SK-N-SH (cell line): ENCODE results near the gene DEPP1. TPM values are rescaled to one million over a fixed set of nuclear protein-coding genes. Genes with fewer than 3 reads are reported as not detected.

ENCODE experiments used
- CTCF ChIA-PET: fragments of 300-600, 350-600 bp; formaldehyde crosslinking; extraction: SDS; loops from one replicate; lab custom pipeline; 2021; lab: Yijun Ruan, JAX
- POLR2A ChIA-PET: fragments of 350-600 bp; sonication (Branson Sonifier 250); formaldehyde crosslinking; extraction: SDS; loops from one replicate; lab custom pipeline; 2020; ENCODE audit warnings: antibody characterized with exemption, inconsistent platforms; lab: Yijun Ruan, JAX
- DNase-seq: peaks from one replicate; pipeline ENCODE4 v3.0.0; 2012
- H2AFZ ChIP-seq: fragments of 200-600 bp; sonication (generic); 2 replicates; pipeline ENCODE4 v1.8.1; 2016; ENCODE audit warnings: antibody characterized with exemption, mild to moderate bottlenecking, low read depth
- H3F3A ChIP-seq: fragments of 200-600 bp; sonication (generic); replicated peaks from 2 replicates; pipeline ENCODE3; 2016; ENCODE audit warnings: antibody characterized with exemption, mild to moderate bottlenecking; ENCODE audit not compliant: insufficient read depth
- H3K27ac ChIP-seq, 2 experiments: fragments of 200-500 bp in 1 of 2; fragments of 200-600 bp in 1 of 2; sonication (Bioruptor generic) in 1 of 2; sonication (generic), shearing (Covaris generic) in 1 of 2; 2 replicates each; pipeline versions ENCODE4 v1.5.1 to v1.6.1; 2014 to 2016; ENCODE audit warnings: low read depth in 2 of 2, inconsistent platforms in 1 of 2, low read length in 1 of 2, mild to moderate bottlenecking in 1 of 2, mixed read lengths in 1 of 2
- H3K27me3 ChIP-seq: fragments of 200-600 bp; sonication (generic), shearing (Covaris generic); 2 replicates; pipeline ENCODE4 v1.6.1; 2016; ENCODE audit warnings: mixed run types; ENCODE audit not compliant: insufficient read depth
- H3K36me3 ChIP-seq, 2 experiments: fragments of 200-500 bp in 1 of 2; fragments of 200-600 bp in 1 of 2; sonication (Bioruptor generic) in 1 of 2; sonication (generic) in 1 of 2; replicated peaks in 1 of 2; 2 replicates each; pipeline versions ENCODE3 to v1.5.1; 2014 to 2016; ENCODE audit warnings: low read length in 1 of 2, mild to moderate bottlenecking in 1 of 2; ENCODE audit not compliant: insufficient read depth in 2 of 2, control insufficient read depth in 1 of 2
- H3K4me1 ChIP-seq, 2 experiments: fragments of 200-500 bp in 1 of 2; fragments of 200-600 bp in 1 of 2; sonication (Bioruptor generic) in 1 of 2; sonication (generic), shearing (Covaris generic) in 1 of 2; 2 replicates each; pipeline versions ENCODE4 v1.5.1 to v1.6.1; 2014 to 2016; ENCODE audit warnings: low read depth in 1 of 2, low read length in 1 of 2, mixed run types in 1 of 2; ENCODE audit not compliant: insufficient read depth in 2 of 2, control insufficient read depth in 1 of 2
- H3K4me2 ChIP-seq: fragments of 200-600 bp; sonication (generic), shearing (Covaris generic); 2 replicates; pipeline ENCODE4 v1.6.1; 2017; ENCODE audit warnings: mixed run types
- H3K4me3 ChIP-seq, 2 experiments: fragments of 200-500 bp in 1 of 2; fragments of 200-600 bp in 1 of 2; sonication (Bioruptor generic) in 1 of 2; sonication (generic), shearing (Covaris generic) in 1 of 2; 2 replicates each; pipeline versions ENCODE4 v1.5.1 to v1.8.1; 2014 to 2016; ENCODE audit warnings: low read depth in 2 of 2, inconsistent platforms in 1 of 2, low read length in 1 of 2, mild to moderate bottlenecking in 1 of 2, mixed read lengths in 1 of 2, moderate library complexity in 1 of 2
- H3K79me2 ChIP-seq: fragments of 200-600 bp; sonication (generic); 2 replicates; pipeline ENCODE4 v1.8.1; 2017; ENCODE audit warnings: mild to moderate bottlenecking; ENCODE audit not compliant: insufficient read depth
- H3K9ac ChIP-seq: fragments of 200-600 bp; sonication (generic); 2 replicates; pipeline ENCODE4 v1.6.1; 2017; ENCODE audit warnings: mixed run types
- H3K9me2 ChIP-seq: fragments of 200-600 bp; sonication (generic); 2 replicates; pipeline ENCODE4 v1.6.1; 2017; ENCODE audit warnings: mixed run types
- H3K9me3 ChIP-seq: fragments of 200-600 bp; sonication (generic); 2 replicates; pipeline ENCODE4 v1.6.1; 2017; ENCODE audit warnings: mixed run types, mild to moderate bottlenecking, moderate library complexity
- H4K20me1 ChIP-seq: fragments of 200-600 bp; sonication (generic); 2 replicates; pipeline ENCODE4 v1.6.1; 2017; ENCODE audit warnings: mild to moderate bottlenecking, mixed run types; ENCODE audit not compliant: insufficient read depth
- FOSL2 ChIP-seq: IDR thresholded peaks from 2 replicates; pipeline ENCODE4 v1.4.0; 2012; ENCODE audit warnings: low read depth, mild to moderate bottlenecking, moderate library complexity, borderline replicate concordance
- FOXM1 ChIP-seq: IDR thresholded peaks from 2 replicates; pipeline ENCODE4 v1.4.0; 2012; ENCODE audit warnings: low read depth, mild to moderate bottlenecking
- JUND ChIP-seq: IDR thresholded peaks from 2 replicates; pipeline ENCODE4 v1.4.0; 2012
- MXI1 ChIP-seq: IDR thresholded peaks from 2 replicates; pipeline ENCODE4 v1.6.1; 2012; ENCODE audit warnings: mild to moderate bottlenecking, low read depth, low read length, improper control_type of control experiment
- RCOR1 ChIP-seq: fragments of 150-350 bp; IDR thresholded peaks from 2 replicates; pipeline ENCODE4 v1.6.1; 2017; ENCODE audit warnings: antibody characterized with exemption, low read length
- RXRA ChIP-seq: IDR thresholded peaks from 2 replicates; pipeline ENCODE4 v1.4.0; 2012; ENCODE audit warnings: low read depth, mild to moderate bottlenecking, borderline replicate concordance
- SMC3 ChIP-seq: IDR thresholded peaks from 2 replicates; pipeline ENCODE4 v1.6.1; 2012; ENCODE audit warnings: low read depth, low read length, improper control_type of control experiment
- WGBS: methylation state at CpG from one replicate; pipeline ENCODE4 v1.1.6; 2017; ENCODE audit warnings: low lambda C conversion rate; 5-methylcytosine and 5-hydroxymethylcytosine counted together
- polyA plus RNA-seq, 3 experiments: library from polyadenylated mRNA; depleted of rRNA; stranded (reverse); fragments of >200 nt; gene quantifications; 2 replicates each; pipeline ENCODE4 v1.2.3, GENCODE V29; 2012
- TF ChIP-seq, protein P1 (sequence below): IDR thresholded peaks from 2 replicates; pipeline ENCODE4 v1.4.0; 2012; ENCODE audit warnings: low read depth
- TF ChIP-seq, protein P2 (sequence below): IDR thresholded peaks from 2 replicates; pipeline ENCODE4 v1.4.0; 2012; ENCODE audit warnings: low read depth, borderline replicate concordance
- TF ChIP-seq, protein P3 (sequence below): IDR thresholded peaks from 2 replicates; pipeline ENCODE4; 2012

The DEPP1 gene
- polyA plus RNA-seq, 1 of the 3 experiments (the other 2 are of a cell fraction) = 5.3 TPM

DNA sequence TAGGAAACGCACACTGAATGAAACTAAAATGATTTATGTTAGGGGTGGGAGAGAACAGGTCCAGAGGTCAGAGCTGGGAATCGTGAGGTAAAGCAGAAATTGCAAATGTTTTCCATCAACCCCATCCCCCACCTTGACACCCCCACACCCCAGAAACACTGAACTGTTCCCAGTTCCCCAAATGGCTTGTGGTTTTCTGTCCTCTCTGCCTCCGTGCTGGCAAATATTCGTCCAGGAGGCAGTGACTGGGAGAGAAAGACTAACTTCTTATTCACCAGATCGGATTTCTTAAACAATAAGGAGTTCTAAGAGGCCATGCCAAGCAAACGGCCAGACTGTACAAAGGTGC, 19.7 kb downstream of the DEPP1 start:
- Histone ChIP-seq H2AFZ (peak overlapping the region; percentile 84), H3K9me3 (no peaks in the 10 kb centered on the region), H3K36me3 (peaks cover 0 to 8% of the 10 kb centered on the region in 2 experiments), H4K20me1 (no peaks in the 10 kb centered on the region), H3F3A (no peaks in the 10 kb centered on the region), H3K4me1 (peaks cover 11 to 25% of the 10 kb centered on the region in 2 experiments; a peak in 3 of 4 replicates), H3K4me2 (peak overlapping the region; percentile 96), H3K79me2 (peaks cover 7% of the 10 kb centered on the region), H3K4me3 (peak overlapping the region; percentile 83 to 89), H3K9ac (peak overlapping the region; percentile 91), H3K27me3 (no peaks in the 10 kb centered on the region), H3K9me2 (no peaks in the 10 kb centered on the region), H3K27ac (peak overlapping the region; percentile 75 to 81)
- TF ChIP-seq MXI1 = no peak
- TF ChIP-seq FOXM1 = no peak
- TF ChIP-seq, protein P1, sequence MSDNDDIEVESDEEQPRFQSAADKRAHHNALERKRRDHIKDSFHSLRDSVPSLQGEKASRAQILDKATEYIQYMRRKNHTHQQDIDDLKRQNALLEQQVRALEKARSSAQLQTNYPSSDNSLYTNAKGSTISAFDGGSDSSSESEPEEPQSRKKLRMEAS = no peak
- no peak for TF ChIP-seq JUND
- no peak for TF ChIP-seq RCOR1
- no peak for TF ChIP-seq SMC3
- TF ChIP-seq, protein P2, sequence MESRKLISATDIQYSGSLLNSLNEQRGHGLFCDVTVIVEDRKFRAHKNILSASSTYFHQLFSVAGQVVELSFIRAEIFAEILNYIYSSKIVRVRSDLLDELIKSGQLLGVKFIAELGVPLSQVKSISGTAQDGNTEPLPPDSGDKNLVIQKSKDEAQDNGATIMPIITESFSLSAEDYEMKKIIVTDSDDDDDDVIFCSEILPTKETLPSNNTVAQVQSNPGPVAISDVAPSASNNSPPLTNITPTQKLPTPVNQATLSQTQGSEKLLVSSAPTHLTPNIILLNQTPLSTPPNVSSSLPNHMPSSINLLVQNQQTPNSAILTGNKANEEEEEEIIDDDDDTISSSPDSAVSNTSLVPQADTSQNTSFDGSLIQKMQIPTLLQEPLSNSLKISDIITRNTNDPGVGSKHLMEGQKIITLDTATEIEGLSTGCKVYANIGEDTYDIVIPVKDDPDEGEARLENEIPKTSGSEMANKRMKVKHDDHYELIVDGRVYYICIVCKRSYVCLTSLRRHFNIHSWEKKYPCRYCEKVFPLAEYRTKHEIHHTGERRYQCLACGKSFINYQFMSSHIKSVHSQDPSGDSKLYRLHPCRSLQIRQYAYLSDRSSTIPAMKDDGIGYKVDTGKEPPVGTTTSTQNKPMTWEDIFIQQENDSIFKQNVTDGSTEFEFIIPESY = no peak
- no peak for TF ChIP-seq RXRA
- ChIA-PET POLR2A (interaction anchor here (1.3 kb wide), 1 partner anchor 12 kb away, joined by 4 read pairs; no protein-coding TSS in a partner anchor), CTCF (interaction anchor here (1.0 to 2.9 kb wide), 2 partner anchors 8 to 26 kb away, joined by 3 to 16 read pairs; no protein-coding TSS in a partner anchor)
- 1% methylated on average over 6 of the region's 6 CpGs for WGBS
- DNase-seq = no peak

DNA sequence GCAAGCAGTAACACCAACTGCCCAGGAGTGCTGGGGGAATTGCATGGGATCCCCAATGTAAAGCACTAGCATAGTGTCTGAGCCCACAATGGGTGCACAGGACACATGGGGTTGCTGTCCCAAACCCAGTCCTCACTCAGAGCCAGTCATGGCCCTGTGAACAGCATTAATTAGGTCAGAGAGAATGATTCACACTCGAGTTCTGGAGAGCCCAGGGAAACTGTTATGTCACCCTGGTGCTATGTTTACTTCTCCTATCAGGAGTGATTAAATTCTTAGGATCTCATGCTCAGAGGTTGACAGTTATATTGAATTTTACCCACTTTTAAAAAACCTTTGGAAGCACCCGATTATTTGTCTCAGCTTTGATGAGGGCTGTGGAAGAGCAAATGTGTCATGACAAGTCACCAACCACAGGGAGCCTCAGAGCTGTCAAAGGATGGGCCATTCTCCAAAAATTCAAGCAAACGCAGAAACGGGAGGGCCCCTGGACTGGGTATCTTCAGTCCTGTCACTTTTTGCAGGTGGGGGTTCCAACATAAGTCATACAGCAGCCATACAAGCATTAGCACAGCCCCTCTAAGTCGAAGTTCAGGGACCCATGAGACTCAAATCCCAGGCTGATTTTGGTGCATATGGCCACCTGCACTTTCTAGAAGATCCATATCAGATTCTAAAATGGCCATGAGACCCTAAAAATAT, 20.3 kb downstream of the DEPP1 start:
- no peaks in the 10 kb centered on the region for H3K27me3 ChIP-seq
- DNase-seq = no peak
- TF ChIP-seq FOSL2 = 0 out of 2 replicates have a peak, but pooled peaks have one; percentile 19
- TF ChIP-seq, protein P3, sequence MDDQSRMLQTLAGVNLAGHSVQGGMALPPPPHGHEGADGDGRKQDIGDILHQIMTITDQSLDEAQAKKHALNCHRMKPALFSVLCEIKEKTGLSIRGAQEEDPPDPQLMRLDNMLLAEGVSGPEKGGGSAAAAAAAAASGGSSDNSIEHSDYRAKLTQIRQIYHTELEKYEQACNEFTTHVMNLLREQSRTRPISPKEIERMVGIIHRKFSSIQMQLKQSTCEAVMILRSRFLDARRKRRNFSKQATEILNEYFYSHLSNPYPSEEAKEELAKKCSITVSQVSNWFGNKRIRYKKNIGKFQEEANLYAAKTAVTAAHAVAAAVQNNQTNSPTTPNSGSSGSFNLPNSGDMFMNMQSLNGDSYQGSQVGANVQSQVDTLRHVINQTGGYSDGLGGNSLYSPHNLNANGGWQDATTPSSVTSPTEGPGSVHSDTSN = 0 out of 2 replicates have a peak, but pooled peaks have one; percentile 9
- TF ChIP-seq, protein P1 = no peak
- TF ChIP-seq, all 33 proteins: peak for 2
- no peaks in the 10 kb centered on the region for H3K9me3 ChIP-seq
- H3K9ac ChIP-seq = peak overlapping the region; percentile 91
- peaks cover 10 to 22% of the 10 kb centered on the region in 2 experiments; a peak in 3 of 4 replicates for H3K4me1 ChIP-seq
- no peaks in the 10 kb centered on the region for H3K9me2 ChIP-seq
- peaks cover 0 to 8% of the 10 kb centered on the region in 2 experiments for H3K36me3 ChIP-seq
- 29% methylated on average over 5 of the region's 5 CpGs for WGBS
- H3K4me3 ChIP-seq = peak overlapping the region; percentile 83 to 89
- peaks cover 7% of the 10 kb centered on the region for H3K79me2 ChIP-seq
- H3K27ac ChIP-seq = peak overlapping the region in 1 of 2 experiments; percentile 75; a peak in 2 of 4 replicates
- CTCF ChIA-PET = interaction anchor here (1.0 to 2.9 kb wide), 2 partner anchors 9 to 26 kb away, joined by 3 to 16 read pairs; no protein-coding TSS in a partner anchor
- POLR2A ChIA-PET = interaction anchor here (1.3 kb wide), 1 partner anchor 12 kb away, joined by 4 read pairs; no protein-coding TSS in a partner anchor
- no peaks in the 10 kb centered on the region for H3F3A ChIP-seq
- H4K20me1 ChIP-seq = no peaks in the 10 kb centered on the region
- no peak overlapping the region for H2AFZ ChIP-seq
- peak overlapping the region; percentile 96 for H3K4me2 ChIP-seq
